ENCODE data around the gene ZBED1. TPM values are rescaled to one million over a fixed set of nuclear protein-coding genes. Genes with fewer than 3 reads are reported as not detected.

Gene ZBED1
- total and polyA plus RNA-seq, 2 donors (not counting 1 experiment from before 2014, with no cell fraction given) = 14.5 to 24.8 TPM

DNA sequence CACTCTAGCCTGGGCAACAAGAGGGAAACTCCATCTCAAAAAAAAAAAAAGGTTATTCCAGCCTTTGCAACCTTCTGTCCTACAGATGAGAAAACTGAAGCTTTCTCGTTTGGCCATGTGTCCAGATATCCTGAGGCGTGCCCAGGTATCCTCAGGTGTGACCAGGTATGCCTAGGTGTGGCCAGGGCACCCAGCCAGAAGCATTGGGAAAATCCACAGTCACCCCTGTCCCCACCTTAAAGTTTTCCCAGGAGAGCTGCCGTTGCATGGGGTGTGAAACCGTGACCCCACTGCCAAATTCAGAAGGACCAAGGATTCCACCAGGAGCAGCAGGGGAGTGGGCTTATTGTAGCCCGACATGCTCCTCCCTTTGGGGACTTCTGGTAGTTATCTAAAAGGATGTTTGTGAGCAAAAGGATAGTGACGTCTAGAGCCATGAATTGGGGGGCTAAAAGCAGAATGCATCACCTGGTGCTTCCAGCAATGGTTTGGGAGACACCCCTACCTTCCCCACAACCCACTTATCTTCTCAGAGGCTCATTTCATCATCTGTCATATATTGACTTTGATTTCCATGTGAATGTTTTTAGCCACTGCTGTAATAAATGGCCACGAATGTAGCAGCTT lies 4.0 kb upstream of the ZBED1 start:
- no peaks in the 10 kb centered on the region for H3K4me1 ChIP-seq (ENCODE audit: control insufficient read depth, extremely low read depth, insufficient read depth, low read length)
- H2AFZ ChIP-seq (ENCODE audit: low read length) = no peak overlapping the region
- H3K4me3 ChIP-seq (replicated peaks in 1 of 4; ENCODE audit: control extremely low read depth in 1 of 4, insufficient read depth in 1 of 4, low read depth in 3 of 4, low read length in 4 of 4) = no peak overlapping the region
- H3K9ac ChIP-seq (ENCODE audit: insufficient read depth, low read length) = no peak overlapping the region
- no peaks in the 10 kb centered on the region for H4K20me1 ChIP-seq (ENCODE audit: control insufficient read depth, extremely low read depth, insufficient read depth, low read length)
- no peak overlapping the region for H3K27ac ChIP-seq (ENCODE audit: insufficient read depth, low read length)
- TF ChIP-seq EZH2 (IDR thresholded peaks at IDR 0.05; ENCODE audit: low read length, missing control alignments) = no peak
- TF ChIP-seq, protein P1, sequence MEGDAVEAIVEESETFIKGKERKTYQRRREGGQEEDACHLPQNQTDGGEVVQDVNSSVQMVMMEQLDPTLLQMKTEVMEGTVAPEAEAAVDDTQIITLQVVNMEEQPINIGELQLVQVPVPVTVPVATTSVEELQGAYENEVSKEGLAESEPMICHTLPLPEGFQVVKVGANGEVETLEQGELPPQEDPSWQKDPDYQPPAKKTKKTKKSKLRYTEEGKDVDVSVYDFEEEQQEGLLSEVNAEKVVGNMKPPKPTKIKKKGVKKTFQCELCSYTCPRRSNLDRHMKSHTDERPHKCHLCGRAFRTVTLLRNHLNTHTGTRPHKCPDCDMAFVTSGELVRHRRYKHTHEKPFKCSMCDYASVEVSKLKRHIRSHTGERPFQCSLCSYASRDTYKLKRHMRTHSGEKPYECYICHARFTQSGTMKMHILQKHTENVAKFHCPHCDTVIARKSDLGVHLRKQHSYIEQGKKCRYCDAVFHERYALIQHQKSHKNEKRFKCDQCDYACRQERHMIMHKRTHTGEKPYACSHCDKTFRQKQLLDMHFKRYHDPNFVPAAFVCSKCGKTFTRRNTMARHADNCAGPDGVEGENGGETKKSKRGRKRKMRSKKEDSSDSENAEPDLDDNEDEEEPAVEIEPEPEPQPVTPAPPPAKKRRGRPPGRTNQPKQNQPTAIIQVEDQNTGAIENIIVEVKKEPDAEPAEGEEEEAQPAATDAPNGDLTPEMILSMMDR (conservative IDR thresholded peaks at IDR 0.05 in 1 of 2, IDR thresholded peaks at IDR 0.05 in 1 of 2; ENCODE audit: low read depth in 1 of 2, low read length in 2 of 2) = no peak
- H3K36me3 ChIP-seq (ENCODE audit: control insufficient read depth, insufficient read depth, low read length) = no peaks in the 10 kb centered on the region
- no peaks in the 10 kb centered on the region for H3K27me3 ChIP-seq (ENCODE audit: control insufficient read depth, insufficient read depth, low read length)
- DNase-seq (ENCODE audit: low read depth in 2 of 2) = no peak
- peaks cover 4% of the 10 kb centered on the region for H3K79me2 ChIP-seq (ENCODE audit: control insufficient read depth, insufficient read depth, low read length)
- no peaks in the 10 kb centered on the region for H3K9me3 ChIP-seq (ENCODE audit: control insufficient read depth, insufficient read depth, low read depth, low read length)
- no peak overlapping the region for H3K4me2 ChIP-seq (ENCODE audit: extremely low read depth, insufficient read depth, low read length)

DNA sequence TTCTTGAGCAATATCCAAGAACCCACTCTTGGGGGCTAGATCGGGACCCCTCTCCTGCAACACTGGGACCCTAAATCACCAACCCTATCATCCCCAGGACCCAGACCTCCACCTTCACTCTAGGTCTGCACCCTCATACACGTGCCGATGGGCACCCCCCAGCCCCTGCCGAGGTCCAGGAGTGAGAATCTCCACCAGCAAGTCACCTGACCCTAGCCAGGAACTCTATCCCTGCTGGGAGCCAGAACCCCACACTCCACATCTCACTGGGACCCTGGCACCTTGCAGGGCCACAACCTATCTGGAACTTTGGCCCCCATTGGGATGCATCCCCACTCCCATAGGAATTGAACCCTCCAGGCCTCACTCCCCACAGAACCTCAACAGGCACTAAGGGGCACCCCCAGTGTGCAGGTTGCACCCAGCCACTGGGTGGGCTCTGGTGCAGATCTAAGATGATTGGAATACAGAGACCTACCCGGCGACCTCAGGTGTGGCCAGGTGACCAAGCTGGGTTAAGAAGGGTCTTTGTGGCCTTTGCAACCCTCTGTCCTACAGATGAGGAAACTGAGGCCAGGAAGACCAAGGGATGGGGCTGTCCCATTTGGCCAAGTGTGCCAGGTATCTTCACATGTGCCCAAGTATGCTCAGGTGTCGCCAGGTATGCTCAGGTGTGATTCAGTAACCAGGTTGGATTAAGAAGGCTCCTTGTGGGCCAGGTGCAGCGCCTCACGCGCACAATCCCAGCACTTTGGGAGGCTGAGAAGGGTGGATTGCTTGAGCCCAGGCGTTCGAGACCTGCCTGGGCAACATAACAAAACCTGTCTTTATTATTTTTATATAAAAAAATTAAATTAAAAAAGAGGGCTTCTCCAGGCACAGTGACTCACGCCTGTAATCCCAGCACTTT lies 3.1 kb upstream of the ZBED1 start:
- H3K9me3 ChIP-seq (ENCODE audit: control insufficient read depth, insufficient read depth, low read depth, low read length) = no peaks in the 10 kb centered on the region
- DNase-seq (ENCODE audit: low read depth in 2 of 2) = no peak
- no peak overlapping the region for H2AFZ ChIP-seq (ENCODE audit: low read length)
- H3K36me3 ChIP-seq (ENCODE audit: control insufficient read depth, insufficient read depth, low read length) = no peaks in the 10 kb centered on the region
- no peaks in the 10 kb centered on the region for H3K27me3 ChIP-seq (ENCODE audit: control insufficient read depth, insufficient read depth, low read length)
- no peak overlapping the region for H3K4me2 ChIP-seq (ENCODE audit: extremely low read depth, insufficient read depth, low read length)
- H3K27ac ChIP-seq (ENCODE audit: insufficient read depth, low read length) = no peak overlapping the region
- peaks cover 14% of the 10 kb centered on the region for H3K79me2 ChIP-seq (ENCODE audit: control insufficient read depth, insufficient read depth, low read length)
- no peak overlapping the region for H3K4me3 ChIP-seq (replicated peaks in 1 of 4; ENCODE audit: control extremely low read depth in 1 of 4, insufficient read depth in 1 of 4, low read depth in 3 of 4, low read length in 4 of 4)
- H3K4me1 ChIP-seq (ENCODE audit: control insufficient read depth, extremely low read depth, insufficient read depth, low read length) = peaks cover 6% of the 10 kb centered on the region
- no peak overlapping the region for H3K9ac ChIP-seq (ENCODE audit: insufficient read depth, low read length)
- no peaks in the 10 kb centered on the region for H4K20me1 ChIP-seq (ENCODE audit: control insufficient read depth, extremely low read depth, insufficient read depth, low read length)
- TF ChIP-seq EZH2 (IDR thresholded peaks at IDR 0.05; ENCODE audit: low read length, missing control alignments) = no peak
- TF ChIP-seq, protein P1 (conservative IDR thresholded peaks at IDR 0.05 in 1 of 2, IDR thresholded peaks at IDR 0.05 in 1 of 2; ENCODE audit: low read depth in 1 of 2, low read length in 2 of 2) = no peak
